Cardiac muscle cell (in vitro differentiated cells and primary cell): ENCODE measurements around the gene ZNF407. TPM values are rescaled to one million over a fixed set of nuclear protein-coding genes. Genes with fewer than 3 reads are reported as not detected.

ENCODE experiments used
- DNase-seq, 2 donors: peaks; one replicate each; pipeline versions ENCODE4 v3.0.0 to v3.0.0-alpha.2; 2010 to 2017; ENCODE audit warnings: low read depth in 1 of 2, low spot score in 1 of 2
- H3K27ac ChIP-seq: fragments of 200-600 bp; sonication (generic); 2 replicates; pipeline ENCODE4 v1.5.1; 2016
- H3K27me3 ChIP-seq: fragments of 200-600 bp; sonication (generic); 2 replicates; pipeline ENCODE4 v1.6.0; 2016; ENCODE audit warnings: control low read depth
- H3K36me3 ChIP-seq: fragments of 200-600 bp; sonication (generic); 2 replicates; pipeline ENCODE4 v1.5.1; 2016; ENCODE audit warnings: control low read depth
- H3K4me1 ChIP-seq: fragments of 200-600 bp; sonication (generic); 2 replicates; pipeline ENCODE4 v1.8.1; 2017; ENCODE audit warnings: low read depth, mild to moderate bottlenecking, mixed run types
- H3K4me3 ChIP-seq: fragments of 200-600 bp; sonication (generic); 2 replicates; pipeline ENCODE4 v1.5.1; 2016; ENCODE audit warnings: mild to moderate bottlenecking
- H3K9me3 ChIP-seq: fragments of 200-600 bp; sonication (generic); 2 replicates; pipeline ENCODE4 v1.5.1; 2017; ENCODE audit warnings: low read depth, mild to moderate bottlenecking, control low read depth
- CTCF ChIP-seq: IDR thresholded peaks from 2 replicates; pipeline ENCODE4 v1.5.1; 2012; ENCODE audit warnings: low read depth, mild to moderate bottlenecking, low read length
- polyA plus RNA-seq: library from polyadenylated mRNA; unstranded; fragments of >200 nt; fragmentation: Nextera tagmentation; extraction: Ambion mirVana; gene quantifications from 2 replicates; pipeline ENCODE4 v1.2.1, GENCODE V29; 2016
- total RNA-seq: library from RNA; depleted of rRNA; stranded (reverse); fragments of >200 nt; gene quantifications from 2 replicates; pipeline ENCODE4 v1.2.3, GENCODE V29; 2016

Gene ZNF407
- total and polyA plus RNA-seq, 2 experiments from 2014 or later: 4.6 to 8.0 TPM

GRCh38 chr18:74682991-74683297 lies 85.3 kb downstream of the ZNF407 start:
- Histone ChIP-seq H3K27ac (no peak overlapping the region), H3K36me3 (no peaks in the 10 kb centered on the region), H3K4me1 (no peaks in the 10 kb centered on the region), H3K9me3 (no peaks in the 10 kb centered on the region), H3K27me3 (no peaks in the 10 kb centered on the region), H3K4me3 (no peak overlapping the region)
- TF ChIP-seq CTCF: no peak
- no peak for DNase-seq

- Histone ChIP-seq H3K27me3 (no peaks in the 10 kb centered on the region), H3K4me1 (no peaks in the 10 kb centered on the region), H3K27ac (no peak overlapping the region), H3K36me3 (no peaks in the 10 kb centered on the region), H3K4me3 (no peak overlapping the region), H3K9me3 (no peaks in the 10 kb centered on the region)
- no peak for TF ChIP-seq CTCF
- DNase-seq: no peak
These were observed 85.9 kb downstream of the ZNF407 start for GRCh38 chr18:74683573-74683972.

- Histone ChIP-seq H3K36me3 (no peaks in the 10 kb centered on the region), H3K4me3 (no peak overlapping the region), H3K27ac (no peak overlapping the region), H3K4me1 (no peaks in the 10 kb centered on the region), H3K27me3 (no peaks in the 10 kb centered on the region), H3K9me3 (no peaks in the 10 kb centered on the region)
- TF ChIP-seq CTCF: no peak
- peak in 1 of 2 donors; percentile 1 for DNase-seq
These were observed 91.6 kb downstream of the ZNF407 start for GRCh38 chr18:74689251-74689650.

GRCh38 chr18:74692367-74693013 lies 94.8 kb downstream of the ZNF407 start:
- H3K4me1 ChIP-seq: peaks cover 7% of the 10 kb centered on the region
- H3K27ac ChIP-seq: no peak overlapping the region
- H3K36me3 ChIP-seq: no peaks in the 10 kb centered on the region
- no peak overlapping the region for H3K4me3 ChIP-seq
- no peak for TF ChIP-seq CTCF
- no peak for DNase-seq
- no peaks in the 10 kb centered on the region for H3K9me3 ChIP-seq
- no peaks in the 10 kb centered on the region for H3K27me3 ChIP-seq

- H3K27ac ChIP-seq: no peak overlapping the region
- no peak for DNase-seq
- no peaks in the 10 kb centered on the region for H3K36me3 ChIP-seq
- H3K4me3 ChIP-seq: no peak overlapping the region
- no peaks in the 10 kb centered on the region for H3K27me3 ChIP-seq
- no peaks in the 10 kb centered on the region for H3K9me3 ChIP-seq
- H3K4me1 ChIP-seq: peaks cover 7% of the 10 kb centered on the region
- no peak for TF ChIP-seq CTCF
These were observed 96.8 kb downstream of the ZNF407 start for GRCh38 chr18:74694436-74694835.
